OCI-LY7 (cell line): ENCODE results near the gene TTC9. TPM values are rescaled to one million over a fixed set of nuclear protein-coding genes. Genes with fewer than 3 reads are reported as not detected.

Experiments
- BruUV-seq: library from RNA; stranded (reverse); fragments of 400-500 nt; replicated peaks from 2 replicates; lab custom pipeline; 2021; lab: Mats Ljungman, UMichigan
- CTCF ChIA-PET: fragments of 300-600 bp; sonication (Branson Sonifier 250); formaldehyde crosslinking; loops from one replicate; lab custom pipeline; 2022; ENCODE audit warnings: antibody characterized with exemption; ENCODE audit not compliant: unreplicated experiment; lab: Charles Lee
- POLR2A ChIA-PET: fragments of 300-600 bp; sonication (Branson Sonifier 250); formaldehyde crosslinking; loops from one replicate; lab custom pipeline; 2022; ENCODE audit warnings: antibody characterized with exemption; lab: Charles Lee
- DNase-seq: peaks from one replicate; pipeline ENCODE4 v3.0.0-alpha.2; 2015; ENCODE audit warnings: low spot score
- H2AFZ ChIP-seq: fragments of 200-600 bp; sonication (generic), shearing (Covaris generic); 2 replicates; pipeline ENCODE4 v1.6.1; 2014; ENCODE audit warnings: mild to moderate bottlenecking, antibody characterized with exemption, low read length, moderate library complexity
- H3K27ac ChIP-seq: fragments of 200-600 bp; sonication (generic); 2 replicates; pipeline ENCODE4 v1.5.1; 2014; ENCODE audit warnings: mixed run types, low read depth, mild to moderate bottlenecking, moderate library complexity, low read length, inconsistent platforms; ENCODE audit not compliant: poor library complexity, severe bottlenecking
- H3K36me3 ChIP-seq: fragments of 200-600 bp; sonication (generic); 2 replicates; pipeline ENCODE4 v1.6.1; 2014; ENCODE audit warnings: mild to moderate bottlenecking, antibody characterized with exemption, low read length, moderate library complexity, mixed read lengths; ENCODE audit not compliant: insufficient read depth
- H3K4me1 ChIP-seq: fragments of 200-600 bp; sonication (generic); 2 replicates; pipeline ENCODE4 v1.5.1; 2014; ENCODE audit warnings: mild to moderate bottlenecking, low read length; ENCODE audit not compliant: insufficient read depth, poor library complexity, severe bottlenecking
- H3K4me2 ChIP-seq: fragments of 200-600 bp; sonication (generic); 2 replicates; pipeline ENCODE4 v1.6.1; 2014; ENCODE audit warnings: mild to moderate bottlenecking, low read length
- H3K4me3 ChIP-seq: fragments of 200-600 bp; sonication (generic); 2 replicates; pipeline ENCODE4 v1.5.1; 2014; ENCODE audit warnings: mild to moderate bottlenecking, low read depth, low read length; ENCODE audit not compliant: poor library complexity, severe bottlenecking
- H3K79me2 ChIP-seq: fragments of 200-600 bp; sonication (generic); 2 replicates; pipeline ENCODE4 v1.6.1; 2016; ENCODE audit warnings: low read depth, mild to moderate bottlenecking, low read length, moderate library complexity, mixed read lengths; ENCODE audit not compliant: insufficient read depth
- H3K9me2 ChIP-seq: fragments of 200-600 bp; sonication (generic); 2 replicates; pipeline ENCODE4 v1.6.1; 2016; ENCODE audit warnings: mild to moderate bottlenecking, low read length, mixed read lengths; ENCODE audit not compliant: insufficient read depth
- H3K9me3 ChIP-seq: fragments of 200-600 bp; sonication (generic); 2 replicates; pipeline ENCODE4 v1.6.1; 2014; ENCODE audit warnings: mild to moderate bottlenecking, mixed run types, low read length, mixed read lengths
- H4K20me1 ChIP-seq: fragments of 200-600 bp; sonication (generic); 2 replicates; pipeline ENCODE4 v1.6.1; 2014; ENCODE audit warnings: mild to moderate bottlenecking, antibody characterized with exemption, low read length, moderate library complexity, mixed read lengths; ENCODE audit not compliant: insufficient read depth
- EZH2phosphoT487 ChIP-seq: fragments of 200-600 bp; sonication (generic); IDR thresholded peaks from 2 replicates; pipeline ENCODE4 v1.6.1; 2018; ENCODE audit warnings: low read depth, borderline replicate concordance, mild to moderate bottlenecking, mixed run types, antibody characterized with exemption, low read length, moderate library complexity, mixed read lengths
- intact Hi-C: fragments of 100-400 bp; cut with micrococcal nuclease; formaldehyde crosslinking; loops from one replicate; pipeline ENCODE4 v1.10.0; 2022; ENCODE audit not compliant: unreplicated experiment
- total RNA-seq, 2 experiments: library from RNA; depleted of rRNA in 1 of 2; stranded (reverse); fragments of >200 nt in 1 of 2; shearing (Covaris generic) in 1 of 2; gene quantifications; 2 replicates each; pipeline ENCODE4 v1.2.3, GENCODE V29; 2014 to 2022
- TF ChIP-seq, protein P1 (sequence below): fragments of 200-600 bp; sonication (generic); conservative IDR thresholded peaks from 2 replicates; pipeline ENCODE4 v1.5.1; 2014; ENCODE audit warnings: mild to moderate bottlenecking, antibody characterized with exemption, low read length, moderate library complexity, mixed read lengths

TTC9 gene
- total RNA-seq, 2 experiments from 2014 or later = 11.0 to 13.0 TPM

DNA sequence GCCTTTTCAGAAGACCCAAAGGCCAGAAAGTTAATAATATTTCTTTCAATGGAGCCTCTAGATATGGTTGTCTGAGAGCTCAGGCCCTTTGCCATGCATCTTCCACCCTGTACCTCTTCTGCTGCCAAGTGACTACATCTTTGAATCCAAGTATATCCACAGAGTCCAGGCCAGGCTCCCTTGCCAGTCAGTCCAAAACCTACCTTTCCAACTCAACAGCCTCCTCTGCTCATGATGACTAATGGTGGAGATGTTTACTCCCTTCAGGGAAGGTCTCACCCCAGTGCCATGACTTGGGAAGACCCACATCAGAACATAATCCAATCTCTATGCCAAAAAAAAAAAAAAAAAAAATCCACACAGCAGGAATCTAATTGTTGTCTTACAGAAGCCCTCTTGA is 20.4 kb downstream of the TTC9 start:
- Histone ChIP-seq H3K9me3 (peaks cover 3% of the 10 kb centered on the region; the same call in 1 of the 2 replicates), H3K27ac (peak overlapping the region; percentile 99), H3K79me2 (peaks cover 93% of the 10 kb centered on the region), H4K20me1 (no peaks in the 10 kb centered on the region), H2AFZ (no peak overlapping the region), H3K36me3 (peaks cover 25% of the 10 kb centered on the region), H3K4me2 (peak overlapping the region; percentile 80), H3K9me2 (no peaks in the 10 kb centered on the region), H3K4me1 (peaks cover 100% of the 10 kb centered on the region), H3K4me3 (peak overlapping the region; percentile 49)
- TF ChIP-seq, protein P1, sequence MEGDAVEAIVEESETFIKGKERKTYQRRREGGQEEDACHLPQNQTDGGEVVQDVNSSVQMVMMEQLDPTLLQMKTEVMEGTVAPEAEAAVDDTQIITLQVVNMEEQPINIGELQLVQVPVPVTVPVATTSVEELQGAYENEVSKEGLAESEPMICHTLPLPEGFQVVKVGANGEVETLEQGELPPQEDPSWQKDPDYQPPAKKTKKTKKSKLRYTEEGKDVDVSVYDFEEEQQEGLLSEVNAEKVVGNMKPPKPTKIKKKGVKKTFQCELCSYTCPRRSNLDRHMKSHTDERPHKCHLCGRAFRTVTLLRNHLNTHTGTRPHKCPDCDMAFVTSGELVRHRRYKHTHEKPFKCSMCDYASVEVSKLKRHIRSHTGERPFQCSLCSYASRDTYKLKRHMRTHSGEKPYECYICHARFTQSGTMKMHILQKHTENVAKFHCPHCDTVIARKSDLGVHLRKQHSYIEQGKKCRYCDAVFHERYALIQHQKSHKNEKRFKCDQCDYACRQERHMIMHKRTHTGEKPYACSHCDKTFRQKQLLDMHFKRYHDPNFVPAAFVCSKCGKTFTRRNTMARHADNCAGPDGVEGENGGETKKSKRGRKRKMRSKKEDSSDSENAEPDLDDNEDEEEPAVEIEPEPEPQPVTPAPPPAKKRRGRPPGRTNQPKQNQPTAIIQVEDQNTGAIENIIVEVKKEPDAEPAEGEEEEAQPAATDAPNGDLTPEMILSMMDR = no peak
- no peak for TF ChIP-seq EZH2phosphoT487
- ChIA-PET POLR2A (interaction anchor here (1.1 to 6.8 kb wide), 2 partner anchors 18 to 41 kb away, joined by 3 to 77 read pairs; partner anchors contain the start of gene TTC9), CTCF (no interaction called here)
- BruUV-seq = no TSS peak
- DNase-seq = no peak
- intact Hi-C loops = no loop called here

DNA sequence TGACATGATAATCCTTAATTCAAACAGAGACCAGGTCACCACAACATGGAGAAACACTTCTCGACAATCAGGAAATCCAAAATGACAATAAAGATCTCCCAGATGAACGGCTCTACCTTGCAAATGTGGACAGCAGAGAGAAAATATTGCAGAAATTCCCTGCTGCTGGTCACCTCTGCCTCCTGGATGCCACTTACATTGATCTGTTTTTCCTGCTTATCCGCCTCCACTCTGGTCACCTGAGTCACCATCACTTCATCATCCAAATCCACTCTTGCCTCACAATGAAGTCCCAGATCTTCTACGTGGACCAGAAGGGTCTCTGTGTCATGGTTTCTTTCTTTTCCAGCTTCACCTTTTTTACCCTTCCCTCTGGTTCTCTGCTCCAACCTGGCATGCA is 21.1 kb downstream of the TTC9 start:
- no peak for DNase-seq
- TF ChIP-seq, protein P1 = no peak
- TF ChIP-seq EZH2phosphoT487 = no peak
- Histone ChIP-seq H4K20me1 (no peaks in the 10 kb centered on the region), H3K4me3 (no peak overlapping the region), H3K4me2 (peak overlapping the region; percentile 80), H3K9me3 (no peaks in the 10 kb centered on the region), H3K27ac (peak overlapping the region; percentile 93), H3K36me3 (peaks cover 28% of the 10 kb centered on the region), H3K79me2 (peaks cover 94% of the 10 kb centered on the region), H3K9me2 (no peaks in the 10 kb centered on the region), H3K4me1 (peaks cover 100% of the 10 kb centered on the region), H2AFZ (no peak overlapping the region)
- BruUV-seq = no TSS peak
- intact Hi-C loops = no loop called here
- POLR2A ChIA-PET = interaction anchor here (7.9 kb wide), 1 partner anchor 6 kb away, joined by 100 read pairs; no protein-coding TSS in a partner anchor
- CTCF ChIA-PET = no interaction called here

DNA sequence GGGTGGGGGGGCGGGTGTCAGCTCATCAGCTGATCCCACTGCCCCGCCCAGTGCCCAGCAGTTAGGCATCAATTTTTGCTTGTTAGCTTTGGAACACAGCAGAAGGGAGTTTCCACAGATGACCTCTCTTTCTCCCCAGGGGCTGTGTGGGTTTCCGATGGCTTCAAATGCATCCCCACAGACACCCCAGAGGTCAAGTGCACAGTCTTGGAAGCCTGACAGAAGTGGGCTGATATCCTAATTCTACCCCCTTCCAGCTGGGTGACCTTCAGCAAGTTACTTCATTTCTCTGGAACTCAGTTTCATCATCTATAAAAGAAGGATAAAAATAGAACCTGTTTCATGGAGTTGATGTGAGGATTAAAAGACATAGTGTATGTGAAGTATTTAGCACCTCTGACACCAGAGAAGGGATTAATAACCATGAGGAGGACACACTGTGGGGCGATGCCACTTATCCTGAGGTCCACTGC is 22.0 kb downstream of the TTC9 start:
- peaks cover 91% of the 10 kb centered on the region for H3K79me2 ChIP-seq
- peak overlapping the region; percentile 72 for H3K4me2 ChIP-seq
- H4K20me1 ChIP-seq = no peaks in the 10 kb centered on the region
- no peaks in the 10 kb centered on the region for H3K9me3 ChIP-seq
- peaks cover 100% of the 10 kb centered on the region for H3K4me1 ChIP-seq
- ChIA-PET POLR2A (interaction anchor here (7.9 kb wide), 1 partner anchor 6 kb away, joined by 100 read pairs; no protein-coding TSS in a partner anchor), CTCF (no interaction called here)
- H3K9me2 ChIP-seq = no peaks in the 10 kb centered on the region
- no peak overlapping the region for H2AFZ ChIP-seq
- intact Hi-C loops = no loop called here
- peaks cover 36% of the 10 kb centered on the region for H3K36me3 ChIP-seq
- no TSS peak for BruUV-seq
- H3K27ac ChIP-seq = peak overlapping the region; percentile 93
- no peak for TF ChIP-seq EZH2phosphoT487
- TF ChIP-seq, protein P1 = no peak
- DNase-seq = peak; percentile 48
- no peak overlapping the region for H3K4me3 ChIP-seq
